K562 (cell line): Measurements from ENCODE around the gene FAM83G. TPM values are rescaled to one million over a fixed set of nuclear protein-coding genes. Genes with fewer than 3 reads are reported as not detected.

ENCODE experiments used
- ATAC-seq: fragments of 200-7000 bp; cut with Tn5 transposase; 3 replicates; pipeline ENCODE4 v1.9.1; 2020; ENCODE audit warnings: moderate library complexity
- BruUV-seq: library from RNA; stranded (reverse); fragments of 400-500 nt; replicated peaks from 2 replicates; lab custom pipeline; 2021; lab: Mats Ljungman, UMichigan
- CTCF ChIA-PET: fragments of 300-600 bp; formaldehyde crosslinking; extraction: SDS; loops from one replicate; lab custom pipeline; 2021; ENCODE audit warnings: low intra/inter-chr PET ratio; lab: Yijun Ruan, JAX
- POLR2A ChIA-PET: fragments of 300-600, 350-650 bp; sonication (Branson Sonifier 250); formaldehyde crosslinking; extraction: SDS; loops from one replicate; lab custom pipeline; 2021; ENCODE audit warnings: antibody characterized with exemption, inconsistent platforms; lab: Yijun Ruan, JAX
- DNase-seq, 4 experiments: peaks; one replicate each; pipeline versions ENCODE4 v3.0.0 to v3.0.0-alpha.2; 2011 to 2018; ENCODE audit warnings: low spot score in 3 of 4, mixed read lengths in 3 of 4; ENCODE audit errors: extremely low read depth in 1 of 4
- FAIRE-seq: peaks from 2 replicates; lab custom pipeline; 2011; peaks lifted over from hg19 to GRCh38; lab: Jason Lieb, UNC
- H2AFZ ChIP-seq: 2 replicates; pipeline ENCODE4 v1.6.0; 2011; ENCODE audit warnings: low read depth, low read length, control low read depth, inconsistent platforms
- H3K27ac ChIP-seq: fragments of 200-600 bp; 3 replicates; pipeline ENCODE4 v1.8.0; 2011; ENCODE audit warnings: low read depth, mild to moderate bottlenecking, control low read depth, inconsistent platforms, low read length, moderate library complexity, mixed read lengths; ENCODE audit errors: extremely low read depth
- H3K27me3 ChIP-seq, 2 experiments: fragments of 300-600 bp in 1 of 2; 2 replicates in 1 of 2; 3 replicates in 1 of 2; pipeline versions ENCODE4 v1.6.0 to v1.8.0; 2011; ENCODE audit warnings: inconsistent platforms in 2 of 2, low read length in 2 of 2, mild to moderate bottlenecking in 1 of 2, mixed read lengths in 1 of 2, moderate library complexity in 1 of 2; ENCODE audit not compliant: control insufficient read depth in 2 of 2, insufficient read depth in 2 of 2
- H3K36me3 ChIP-seq: fragments of 300-600 bp; 3 replicates; pipeline ENCODE4 v1.8.0; 2011; ENCODE audit warnings: mild to moderate bottlenecking, low read length, inconsistent platforms; ENCODE audit not compliant: control insufficient read depth, insufficient read depth
- H3K4me1 ChIP-seq, 2 experiments: fragments of 200-600 bp in 1 of 2; replicated peaks in 1 of 2; 2 replicates in 1 of 2; 3 replicates in 1 of 2; pipeline versions ENCODE4 v1.5.1 to v1.8.0; 2011; ENCODE audit warnings: inconsistent platforms in 2 of 2, low read length in 2 of 2, mild to moderate bottlenecking in 1 of 2, mixed read lengths in 1 of 2, moderate library complexity in 1 of 2; ENCODE audit not compliant: control insufficient read depth in 2 of 2, insufficient read depth in 2 of 2
- H3K4me2 ChIP-seq: 2 replicates; pipeline ENCODE4 v1.6.1; 2011; ENCODE audit warnings: low read length, control low read depth, inconsistent platforms, mixed read lengths; ENCODE audit not compliant: insufficient read depth
- H3K4me3 ChIP-seq: fragments of 200-600 bp; sonication (generic), shearing (Covaris generic); 2 replicates; pipeline ENCODE4 v1.5.1; 2016; ENCODE audit warnings: control low read depth, inconsistent platforms
- H3K79me2 ChIP-seq: fragments of 200-600 bp; 3 replicates; pipeline ENCODE4 v1.8.0; 2011; ENCODE audit warnings: low read length, inconsistent platforms; ENCODE audit not compliant: control insufficient read depth, insufficient read depth
- H3K9ac ChIP-seq, 2 experiments: 2 replicates each; pipeline versions ENCODE4 v1.6.0 to v1.6.1; 2011; ENCODE audit warnings: low read depth in 2 of 2, low read length in 2 of 2, control low read depth in 1 of 2, inconsistent platforms in 1 of 2, mild to moderate bottlenecking in 1 of 2, mixed read lengths in 1 of 2; ENCODE audit not compliant: insufficient read depth in 1 of 2
- H3K9me1 ChIP-seq: one replicate; pipeline ENCODE4 v1.6.0; 2011; ENCODE audit warnings: inconsistent platforms, mild to moderate bottlenecking, low read length, moderate library complexity; ENCODE audit not compliant: control insufficient read depth, insufficient read depth
- H3K9me3 ChIP-seq: replicated peaks from 2 replicates; pipeline ENCODE4 v1.5.1; 2011; ENCODE audit warnings: low read depth, low read length, inconsistent platforms; ENCODE audit not compliant: control insufficient read depth, insufficient read depth
- H4K20me1 ChIP-seq: replicated peaks from 2 replicates; pipeline ENCODE4 v1.6.1; 2011; ENCODE audit warnings: low read length, inconsistent platforms, mixed read lengths; ENCODE audit not compliant: control insufficient read depth, insufficient read depth
- BRF1 ChIP-seq: IDR thresholded peaks from 3 replicates; pipeline ENCODE4 v1.6.1; 2011; ENCODE audit warnings: borderline replicate concordance, mild to moderate bottlenecking; ENCODE audit not compliant: insufficient read length; ENCODE audit errors: extremely low read depth
- DNMT1 ChIP-seq: fragments of 450-650 bp; IDR thresholded peaks from 2 replicates; pipeline ENCODE4 v1.6.1; 2016; ENCODE audit warnings: antibody characterized with exemption, mild to moderate bottlenecking
- HCFC1 ChIP-seq: IDR thresholded peaks from 2 replicates; pipeline ENCODE4 v1.6.1; 2012; ENCODE audit warnings: low read depth, low read length, improper control_type of control experiment
- HNRNPLL ChIP-seq: fragments of 200-400 bp; formaldehyde crosslinking; IDR thresholded peaks from 2 replicates; pipeline ENCODE4 v1.6.1; 2017; ENCODE audit warnings: low read length, low read depth, mild to moderate bottlenecking; ENCODE audit not compliant: poor library complexity, severe bottlenecking
- KLF16 ChIP-seq: IDR thresholded peaks from 2 replicates; pipeline ENCODE4 v1.6.1; 2016; ENCODE audit warnings: antibody characterized with exemption
- MCM2 ChIP-seq: fragments of 450-650 bp; IDR thresholded peaks from 2 replicates; pipeline ENCODE4 v1.6.1; 2017; ENCODE audit warnings: low read depth, mild to moderate bottlenecking
- MCM3 ChIP-seq: fragments of 450-650 bp; IDR thresholded peaks from 2 replicates; pipeline ENCODE4 v1.6.1; 2016
- MECOM ChIP-seq: fragments of 250-450 bp; sonication (Bioruptor Pico); IDR thresholded peaks from 2 replicates; pipeline ENCODE4 v1.8.0; 2022; ENCODE audit warnings: inconsistent platforms
- MEF2A ChIP-seq: IDR thresholded peaks from 2 replicates; pipeline ENCODE4 v1.6.1; 2011; ENCODE audit warnings: low read depth, mild to moderate bottlenecking, low read length, moderate library complexity; ENCODE audit not compliant: control insufficient read depth
- NEUROD1 ChIP-seq: fragments of 150-350 bp; IDR thresholded peaks from 2 replicates; pipeline ENCODE4 v1.6.1; 2014; ENCODE audit warnings: borderline replicate concordance, low read length, low read depth; ENCODE audit not compliant: partially characterized antibody
- NFE2 ChIP-seq: IDR thresholded peaks from 2 replicates; pipeline ENCODE4 v1.6.1; 2014; ENCODE audit warnings: antibody characterized with exemption, low read depth
- POLR3A ChIP-seq: IDR thresholded peaks from 2 replicates; pipeline ENCODE4 v1.6.1; 2011; ENCODE audit warnings: borderline replicate concordance, mild to moderate bottlenecking, moderate library complexity; ENCODE audit not compliant: insufficient read length, insufficient read depth; ENCODE audit errors: extremely low read depth
- SMARCA5 ChIP-seq: fragments of 450-650 bp; IDR thresholded peaks from 2 replicates; pipeline ENCODE4 v1.6.1; 2016
- WGBS: fragments of 100-300 bp; shearing (Covaris generic); methylation state at CpG from one replicate; pipeline ENCODE4 v1.1.6; 2016; ENCODE audit warnings: low coverage, mixed read lengths; ENCODE audit not compliant: insufficient coverage; ENCODE audit errors: missing lambda C conversion rate; 5-methylcytosine and 5-hydroxymethylcytosine counted together
- in situ Hi-C: fragments of 300-500 bp; cut with MboI; formaldehyde crosslinking; loops from 4 replicates; pipeline ENCODE4 v1.15.0; 2018; ENCODE audit warnings: inconsistent platforms, mixed read lengths
- intact Hi-C: fragments of 100-400 bp; cut with micrococcal nuclease; formaldehyde crosslinking; loops from 2 replicates; pipeline ENCODE4 v1.14.2; 2022
- polyA plus RNA-seq, 8 experiments: library from polyadenylated mRNA; depleted of rRNA in 4 of 8; stranded (reverse) in 5 of 8; unstranded in 3 of 8; fragments of >200 nt; fragmentation: Nextera tagmentation in 2 of 8; fragmentation: Illumina TruSeq in 1 of 8; extraction: Ambion mirVana in 2 of 8; extraction: Trizol in 1 of 8; gene quantifications; 2 replicates each; pipeline versions ENCODE4 v1.2.1 to v1.2.3, GENCODE V29; 2011 to 2014; ENCODE audit warnings: inconsistent platforms in 1 of 8, missing spikeins in 1 of 8
- total RNA-seq, 7 experiments: library from RNA; depleted of rRNA in 6 of 7; stranded (reverse); fragments of >200 nt in 6 of 7; fragmentation: Illumina TruSeq in 2 of 7; extraction: Trizol in 2 of 7; gene quantifications; 2 replicates each; pipeline versions ENCODE4 v1.2.1 to v1.2.3, GENCODE V29; 2011 to 2021; ENCODE audit warnings: low replicate concordance in 1 of 7
- TF ChIP-seq, protein P1 (sequence below): fragments of 450-650 bp; formaldehyde crosslinking; IDR thresholded peaks from 2 replicates; pipeline ENCODE4 v1.4.0; 2020; ENCODE audit warnings: mild to moderate bottlenecking, moderate library complexity
- TF ChIP-seq, protein P2 (sequence below): sonication (generic); formaldehyde crosslinking; IDR thresholded peaks from 2 replicates; pipeline ENCODE4 v1.8.1; 2023; ENCODE audit warnings: mild to moderate bottlenecking, missing genetic modification reagents

FAM83G gene
- total and polyA plus RNA-seq, 9 of the 15 experiments (the other 6 are each of a cell fraction or from before 2014, with no cell fraction given), result 0.04 to 10.3 (median 4.5) TPM; not detected in 1

DNA sequence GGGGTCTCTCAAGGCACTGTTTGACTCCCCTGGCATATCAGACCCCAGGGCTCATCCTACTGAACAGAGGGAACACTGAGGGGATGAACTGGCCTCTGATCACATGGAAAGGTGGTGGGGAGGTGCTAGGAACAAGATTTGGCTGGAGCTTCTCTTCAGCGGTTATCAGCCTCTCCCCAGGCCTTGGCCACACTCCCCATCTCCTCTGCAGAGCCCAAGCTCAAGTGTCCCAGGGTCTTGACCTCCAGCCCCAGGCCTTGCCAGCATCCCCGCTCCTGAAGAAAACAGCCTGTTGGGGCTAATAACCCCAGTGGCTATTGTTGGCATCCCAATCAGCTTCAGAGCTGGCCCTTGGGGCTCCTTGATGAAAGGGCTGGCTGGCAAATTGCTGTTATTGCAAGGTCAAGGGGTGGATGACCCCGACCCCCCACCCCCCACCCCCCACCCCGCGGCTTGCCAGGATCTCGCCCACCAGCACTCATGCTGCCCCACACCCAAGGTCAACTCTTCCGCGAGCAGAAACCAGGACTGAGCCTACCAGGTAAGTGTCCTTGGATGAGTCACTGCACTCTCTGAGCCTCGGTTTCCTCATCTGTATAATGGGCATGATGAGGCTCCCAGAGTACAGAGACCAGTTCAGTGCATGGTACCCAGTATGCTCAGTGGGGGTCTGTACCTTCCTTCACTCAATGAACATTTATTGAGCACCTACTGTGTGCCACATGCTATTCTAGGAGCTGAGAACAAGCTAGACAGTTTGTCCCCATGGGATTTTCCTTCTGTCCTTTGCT lies 18.8 kb upstream of the FAM83G start (continued):
- TF ChIP-seq NFE2, result no peak
- no peak for TF ChIP-seq POLR3A
- no peak for TF ChIP-seq SMARCA5
- no peak for TF ChIP-seq HCFC1
- no peak for TF ChIP-seq MCM2

DNA sequence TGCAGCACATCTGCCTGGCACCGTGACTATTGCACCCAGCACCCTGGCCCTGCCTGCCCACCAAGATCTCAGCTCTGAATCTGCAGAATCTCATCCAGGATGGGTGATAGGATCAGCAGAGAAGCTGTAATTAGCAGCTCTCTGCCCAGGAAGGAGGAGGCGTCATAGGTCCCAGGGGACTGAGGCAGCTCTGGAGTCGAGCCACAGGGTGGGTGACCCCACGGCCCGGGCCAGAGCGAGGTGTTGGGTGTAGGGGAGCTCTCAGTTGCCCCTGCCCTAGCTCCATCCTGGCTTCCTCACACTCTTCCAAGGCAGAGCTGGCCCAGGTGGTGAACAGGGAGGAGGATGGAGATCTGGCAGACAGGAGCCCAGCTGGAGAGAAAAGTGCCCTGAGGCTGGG lies 18.2 kb upstream of the FAM83G start:
- FAIRE-seq (no peak), ATAC-seq (no peak), DNase-seq (no peak)
- H4K20me1 ChIP-seq, result no peaks in the 10 kb centered on the region
- no peak overlapping the region for H3K4me2 ChIP-seq
- no peaks in the 10 kb centered on the region for H3K36me3 ChIP-seq
- H3K9me3 ChIP-seq, result no peaks in the 10 kb centered on the region
- H3K27me3 ChIP-seq, result no peaks in the 10 kb centered on the region
- H3K79me2 ChIP-seq, result no peaks in the 10 kb centered on the region
- H3K27ac ChIP-seq, result no peak overlapping the region
- in situ Hi-C loops, result no loop called here
- H3K4me1 ChIP-seq, result peaks cover 12 to 36% of the 10 kb centered on the region in 2 experiments; a peak in 4 of 5 replicates
- intact Hi-C loops, result no loop called here
- no peak overlapping the region for H3K4me3 ChIP-seq
- no peak overlapping the region for H2AFZ ChIP-seq
- POLR2A ChIA-PET, result interaction anchor here (0.7 to 2.1 kb wide), 2 partner anchors 18 to 26 kb away, joined by 3 to 5 read pairs; no protein-coding TSS in a partner anchor
- WGBS, result 87% methylated on average over 3 of the region's 6 CpGs
- no peak overlapping the region for H3K9ac ChIP-seq
- no TSS peak for BruUV-seq
- CTCF ChIA-PET, result no interaction called here
- H3K9me1 ChIP-seq, result no peaks in the 10 kb centered on the region
- TF ChIP-seq MECOM (CRISPR knock-in tag) (no peak), HNRNPLL (no peak), NEUROD1 (no peak), KLF16 (no peak), MEF2A (no peak), DNMT1 (no peak), BRF1 (no peak), HCFC1 (no peak), MCM3 (no peak)
- TF ChIP-seq, protein P1, sequence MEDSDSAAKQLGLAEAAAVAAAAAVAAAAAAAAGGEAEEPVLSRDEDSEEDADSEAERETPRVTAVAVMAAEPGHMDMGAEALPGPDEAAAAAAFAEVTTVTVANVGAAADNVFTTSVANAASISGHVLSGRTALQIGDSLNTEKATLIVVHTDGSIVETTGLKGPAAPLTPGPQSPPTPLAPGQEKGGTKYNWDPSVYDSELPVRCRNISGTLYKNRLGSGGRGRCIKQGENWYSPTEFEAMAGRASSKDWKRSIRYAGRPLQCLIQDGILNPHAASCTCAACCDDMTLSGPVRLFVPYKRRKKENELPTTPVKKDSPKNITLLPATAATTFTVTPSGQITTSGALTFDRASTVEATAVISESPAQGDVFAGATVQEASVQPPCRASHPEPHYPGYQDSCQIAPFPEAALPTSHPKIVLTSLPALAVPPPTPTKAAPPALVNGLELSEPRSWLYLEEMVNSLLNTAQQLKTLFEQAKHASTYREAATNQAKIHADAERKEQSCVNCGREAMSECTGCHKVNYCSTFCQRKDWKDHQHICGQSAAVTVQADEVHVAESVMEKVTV (CRISPR knock-in tag), result no peak
- TF ChIP-seq, protein P2, sequence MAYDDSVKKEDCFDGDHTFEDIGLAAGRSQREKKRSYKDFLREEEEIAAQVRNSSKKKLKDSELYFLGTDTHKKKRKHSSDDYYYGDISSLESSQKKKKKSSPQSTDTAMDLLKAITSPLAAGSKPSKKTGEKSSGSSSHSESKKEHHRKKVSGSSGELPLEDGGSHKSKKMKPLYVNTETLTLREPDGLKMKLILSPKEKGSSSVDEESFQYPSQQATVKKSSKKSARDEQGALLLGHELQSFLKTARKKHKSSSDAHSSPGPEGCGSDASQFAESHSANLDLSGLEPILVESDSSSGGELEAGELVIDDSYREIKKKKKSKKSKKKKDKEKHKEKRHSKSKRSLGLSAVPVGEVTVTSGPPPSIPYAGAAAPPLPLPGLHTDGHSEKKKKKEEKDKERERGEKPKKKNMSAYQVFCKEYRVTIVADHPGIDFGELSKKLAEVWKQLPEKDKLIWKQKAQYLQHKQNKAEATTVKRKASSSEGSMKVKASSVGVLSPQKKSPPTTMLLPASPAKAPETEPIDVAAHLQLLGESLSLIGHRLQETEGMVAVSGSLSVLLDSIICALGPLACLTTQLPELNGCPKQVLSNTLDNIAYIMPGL (CRISPR knock-in tag), result no peak
